ENCODE data around the gene ZIC4. TPM values are rescaled to one million over a fixed set of nuclear protein-coding genes. Genes with fewer than 3 reads are reported as not detected.

The ZIC4 gene
- total and polyA plus RNA-seq, 2 of the 8 experiments (the other 6 are each of a cell fraction or from before 2014, with no cell fraction given): 0.03 to 0.13 TPM

DNA sequence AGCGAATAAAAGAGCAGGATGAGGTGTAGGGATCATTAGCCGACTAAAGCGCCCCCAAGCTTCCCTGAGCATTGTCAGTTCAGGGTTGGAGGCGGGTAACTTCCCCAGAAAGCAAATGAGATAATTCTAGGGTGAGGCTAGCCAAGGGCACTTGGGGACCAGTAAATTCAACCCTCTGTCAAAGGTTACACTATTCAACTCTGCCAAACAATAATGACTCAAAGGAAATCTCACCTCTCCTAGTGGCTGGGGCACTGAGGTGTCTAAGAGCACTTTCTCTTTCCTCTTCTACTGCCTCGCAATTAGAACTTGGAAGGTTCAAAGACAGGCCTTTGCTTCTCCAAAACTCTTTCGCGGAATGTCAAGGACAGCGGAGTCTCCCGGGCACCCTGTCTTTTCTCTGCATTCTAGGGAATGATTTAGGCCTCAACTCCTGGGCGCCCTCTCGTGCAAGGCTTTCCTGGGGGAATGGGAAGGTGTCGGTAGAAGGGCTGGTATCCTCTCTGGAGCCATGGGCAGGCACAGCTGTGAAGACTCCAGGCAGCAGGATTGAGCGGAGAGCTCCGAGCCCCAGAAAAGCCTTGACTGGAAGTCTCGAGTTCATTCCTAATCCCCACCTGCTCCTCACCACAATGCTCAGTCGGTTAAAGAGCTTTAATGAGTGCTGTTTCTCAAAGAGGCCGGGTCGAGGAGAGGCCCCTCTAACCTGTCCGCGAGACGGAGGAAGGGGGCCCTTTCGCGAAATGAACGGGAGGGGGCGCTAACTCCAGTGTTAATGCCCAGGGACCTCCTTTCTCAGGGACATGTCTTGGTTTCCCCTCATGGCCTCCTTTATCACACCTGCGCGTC, 21.9 kb downstream of the ZIC4 start (continued):
- no peak for TF ChIP-seq TEAD4 (IDR thresholded peaks at IDR 0.05; ENCODE audit: low read depth, low read length)
- TF ChIP-seq KDM1A (IDR thresholded peaks at IDR 0.05; ENCODE audit: borderline replicate concordance, low read length): no peak
- TF ChIP-seq CHD2 (IDR thresholded peaks at IDR 0.05; ENCODE audit: low read length): no peak
- no peak for TF ChIP-seq EP300 (IDR thresholded peaks at IDR 0.05; ENCODE audit: borderline replicate concordance in 1 of 2, low read depth in 2 of 2, low read length in 2 of 2)
- TF ChIP-seq HDAC2 (IDR thresholded peaks at IDR 0.05; ENCODE audit: borderline replicate concordance in 1 of 2, low read depth in 2 of 2, low read length in 2 of 2): no peak
- no peak for TF ChIP-seq TBP (IDR thresholded peaks at IDR 0.05; ENCODE audit: low read depth, low read length)
- TF ChIP-seq, protein P1, sequence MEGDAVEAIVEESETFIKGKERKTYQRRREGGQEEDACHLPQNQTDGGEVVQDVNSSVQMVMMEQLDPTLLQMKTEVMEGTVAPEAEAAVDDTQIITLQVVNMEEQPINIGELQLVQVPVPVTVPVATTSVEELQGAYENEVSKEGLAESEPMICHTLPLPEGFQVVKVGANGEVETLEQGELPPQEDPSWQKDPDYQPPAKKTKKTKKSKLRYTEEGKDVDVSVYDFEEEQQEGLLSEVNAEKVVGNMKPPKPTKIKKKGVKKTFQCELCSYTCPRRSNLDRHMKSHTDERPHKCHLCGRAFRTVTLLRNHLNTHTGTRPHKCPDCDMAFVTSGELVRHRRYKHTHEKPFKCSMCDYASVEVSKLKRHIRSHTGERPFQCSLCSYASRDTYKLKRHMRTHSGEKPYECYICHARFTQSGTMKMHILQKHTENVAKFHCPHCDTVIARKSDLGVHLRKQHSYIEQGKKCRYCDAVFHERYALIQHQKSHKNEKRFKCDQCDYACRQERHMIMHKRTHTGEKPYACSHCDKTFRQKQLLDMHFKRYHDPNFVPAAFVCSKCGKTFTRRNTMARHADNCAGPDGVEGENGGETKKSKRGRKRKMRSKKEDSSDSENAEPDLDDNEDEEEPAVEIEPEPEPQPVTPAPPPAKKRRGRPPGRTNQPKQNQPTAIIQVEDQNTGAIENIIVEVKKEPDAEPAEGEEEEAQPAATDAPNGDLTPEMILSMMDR (IDR thresholded peaks at IDR 0.05; ENCODE audit: control extremely low read depth in 1 of 3, insufficient read depth in 1 of 3, low read depth in 1 of 3, low read length in 3 of 3): peak; percentile 81 to 87 (median 82)
- TF ChIP-seq RFX5 (IDR thresholded peaks at IDR 0.05; ENCODE audit: borderline replicate concordance, low read depth, low read length): no peak
- TF ChIP-seq EZH2 (IDR thresholded peaks at IDR 0.05; ENCODE audit: low read depth, low read length, severe bottlenecking): no peak
- TF ChIP-seq ASH2L (IDR thresholded peaks at IDR 0.05; ENCODE audit: low read length): peak; percentile 41
- no peak for TF ChIP-seq JUND (IDR thresholded peaks at IDR 0.05; ENCODE audit: low read length)
- TF ChIP-seq CBX5 (IDR thresholded peaks at IDR 0.05; ENCODE audit: low read depth, low read length): no peak
- no peak for TF ChIP-seq TAF7 (optimal IDR thresholded peaks at IDR 0.05; ENCODE audit: borderline replicate concordance, low read depth, low read length)

Data from H1 (cell line).